Globus pallidus (tissue), 1 donor: Measurements from ENCODE around the gene ANO2.

Experiments used
- DNase-seq: peaks from one replicate; pipeline ENCODE4 v3.0.0-alpha.2; 2015; ENCODE audit warnings: low spot score

ANO2 gene

GRCh38 chr12:5619628-5620027 lies 325.4 kb downstream of the ANO2 start:
- no peak for DNase-seq

DNA sequence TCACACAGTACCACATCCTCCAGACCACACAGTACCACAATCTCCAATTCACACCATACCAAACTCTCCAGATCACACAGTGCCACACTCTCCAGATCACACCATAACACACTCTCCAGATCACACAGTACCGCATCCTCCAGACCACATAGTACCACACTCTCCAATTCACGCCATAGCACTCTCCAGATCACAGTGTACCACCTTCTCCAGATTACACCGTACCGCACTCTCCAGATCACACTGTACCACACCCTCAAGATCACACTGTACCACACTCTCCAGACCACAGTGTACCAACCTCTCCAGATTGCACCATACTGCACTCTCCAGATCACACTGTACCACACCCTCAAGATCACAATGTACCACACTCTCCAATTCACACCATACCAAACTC lies 328.2 kb downstream of the ANO2 start:
- DNase-seq: no peak

GRCh38 chr12:5615760-5616159 lies 329.3 kb downstream of the ANO2 start:
- DNase-seq: no peak

DNA sequence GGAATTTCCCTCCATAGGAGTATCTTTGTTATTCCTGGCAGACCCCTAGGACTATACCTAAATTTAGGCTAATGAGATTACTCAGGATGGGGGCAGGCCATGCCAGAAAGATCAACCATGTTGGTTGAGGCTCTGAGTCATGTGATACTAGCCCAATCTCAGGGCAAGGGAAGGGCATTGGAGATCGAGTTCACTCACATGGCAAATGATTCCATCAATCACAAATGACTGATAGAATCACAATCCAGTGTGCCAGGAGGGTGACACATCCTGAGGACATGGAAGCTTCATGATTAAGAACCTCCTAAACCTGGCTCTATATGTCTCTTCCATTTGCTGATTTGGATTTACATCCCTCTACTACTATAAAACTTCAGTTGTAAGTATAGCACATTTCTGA lies 330.8 kb downstream of the ANO2 start:
- no peak for DNase-seq

GRCh38 chr12:5612556-5613410 lies 332.3 kb downstream of the ANO2 start:
- no peak for DNase-seq

DNA sequence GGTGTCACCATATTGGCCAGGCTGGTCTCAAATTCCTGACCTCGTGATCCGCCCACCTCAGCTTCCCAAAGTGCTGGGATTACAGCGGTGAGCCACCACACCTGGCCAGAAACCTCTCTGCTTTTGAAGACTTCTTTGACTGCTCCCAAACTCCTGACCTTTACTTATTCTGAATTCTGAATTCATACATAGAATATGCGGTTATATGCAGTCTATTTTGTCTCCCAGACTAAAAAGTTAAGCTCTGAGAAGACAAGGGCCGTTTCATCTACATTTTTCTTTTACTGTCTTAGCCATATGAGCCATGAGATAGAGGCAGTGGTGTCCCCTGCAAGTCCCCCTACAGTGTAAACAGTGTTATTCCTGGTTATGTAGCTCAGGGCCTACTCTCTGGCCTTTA lies 333.9 kb downstream of the ANO2 start:
- no peak for DNase-seq

DNA sequence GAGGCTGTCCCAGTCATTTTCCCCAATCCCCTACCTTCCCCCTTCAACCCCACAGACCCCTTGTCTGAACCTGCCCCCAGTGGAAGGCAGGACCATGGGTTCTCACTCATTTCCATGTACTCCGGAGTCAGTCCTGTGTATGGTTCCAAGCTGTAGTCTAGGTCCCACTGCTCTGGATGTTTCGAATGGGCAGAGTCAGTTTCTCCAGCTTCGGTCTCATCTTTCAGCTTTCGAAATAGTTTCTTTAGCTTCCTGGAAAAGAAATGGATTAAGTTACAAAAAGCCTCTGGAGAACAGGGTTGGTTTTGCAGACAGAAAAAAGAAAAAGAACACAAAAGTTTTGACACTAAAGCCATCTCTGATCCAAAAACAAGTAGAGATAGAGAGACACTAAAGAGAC lies 345.7 kb downstream of the ANO2 start:
- no peak for DNase-seq

DNA sequence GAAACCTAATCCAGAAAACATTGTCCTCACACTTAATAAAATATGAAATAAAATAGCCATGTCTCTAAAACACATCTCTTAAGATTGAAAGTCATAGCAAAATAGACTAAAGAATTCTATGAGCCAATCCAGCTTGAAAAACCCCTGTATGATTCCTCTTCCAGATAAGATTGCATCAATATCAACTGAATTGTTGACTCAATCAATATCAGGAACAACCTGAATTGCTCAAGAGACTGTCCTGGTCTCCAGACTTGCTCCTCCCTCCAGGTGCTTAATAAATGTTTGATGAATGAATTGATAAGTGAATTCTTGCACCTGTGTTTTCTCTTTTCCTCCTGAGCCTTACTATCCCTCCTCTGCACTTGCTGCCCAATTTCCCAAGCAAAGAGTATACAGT lies 351.1 kb downstream of the ANO2 start:
- no peak for DNase-seq

DNA sequence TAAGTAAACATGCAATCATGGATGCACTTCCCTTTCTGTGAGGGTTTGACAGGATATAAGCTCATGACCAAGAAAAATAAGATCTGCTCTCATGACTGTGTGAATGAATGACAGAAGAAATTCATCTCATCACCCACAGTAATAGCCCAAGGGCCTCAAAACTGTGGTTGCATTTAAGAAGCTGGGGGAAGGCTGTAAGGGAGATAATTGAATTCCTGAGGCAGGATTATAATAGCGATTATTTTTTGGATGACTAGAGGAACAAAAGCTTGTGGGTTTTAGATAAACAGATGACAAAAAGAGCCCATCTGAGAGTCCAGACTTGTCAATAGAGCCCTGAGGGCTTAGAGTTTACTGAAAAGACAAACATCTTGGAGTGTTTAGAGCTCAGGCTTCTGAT lies 352.0 kb downstream of the ANO2 start:
- DNase-seq: no peak

DNA sequence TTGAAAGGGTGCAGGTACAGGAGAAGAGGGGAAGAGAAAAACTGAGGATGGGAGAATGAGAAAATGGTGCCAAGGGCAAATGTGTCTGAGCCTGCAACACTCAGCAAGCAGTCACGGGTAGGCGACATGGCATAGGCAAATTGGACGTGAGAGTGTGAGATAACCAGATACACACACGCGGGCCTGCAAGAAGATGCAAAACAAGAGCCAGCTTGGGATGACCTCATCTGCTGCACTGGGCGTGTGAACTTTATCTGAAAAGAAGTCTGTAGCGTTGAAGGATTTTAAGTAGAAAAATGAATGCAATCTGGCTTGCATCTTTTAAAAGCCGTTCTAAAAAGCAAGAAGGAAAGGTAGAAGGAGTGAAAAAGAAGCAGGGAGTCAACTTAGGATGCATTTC lies 352.7 kb downstream of the ANO2 start:
- no peak for DNase-seq

DNA sequence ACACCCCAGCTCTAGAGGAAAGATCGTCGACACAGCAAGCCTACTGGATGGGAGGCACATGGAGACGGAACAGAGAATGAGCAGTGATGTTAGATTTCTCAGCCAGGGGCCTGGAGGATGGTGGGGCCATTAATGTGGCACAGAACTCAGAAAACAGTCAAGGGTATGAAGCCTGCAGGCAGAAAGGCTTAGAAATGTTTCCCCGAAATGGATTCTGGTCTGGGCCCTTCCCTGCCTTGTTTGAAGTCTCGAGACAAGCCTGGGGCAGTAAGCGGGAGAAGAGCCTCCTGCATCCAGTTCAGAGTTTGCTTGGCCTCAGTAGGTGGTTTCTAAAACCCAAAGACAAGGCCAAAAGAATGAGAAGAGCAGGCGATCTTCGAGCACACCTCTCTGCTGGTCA lies 354.7 kb downstream of the ANO2 start:
- no peak for DNase-seq

DNA sequence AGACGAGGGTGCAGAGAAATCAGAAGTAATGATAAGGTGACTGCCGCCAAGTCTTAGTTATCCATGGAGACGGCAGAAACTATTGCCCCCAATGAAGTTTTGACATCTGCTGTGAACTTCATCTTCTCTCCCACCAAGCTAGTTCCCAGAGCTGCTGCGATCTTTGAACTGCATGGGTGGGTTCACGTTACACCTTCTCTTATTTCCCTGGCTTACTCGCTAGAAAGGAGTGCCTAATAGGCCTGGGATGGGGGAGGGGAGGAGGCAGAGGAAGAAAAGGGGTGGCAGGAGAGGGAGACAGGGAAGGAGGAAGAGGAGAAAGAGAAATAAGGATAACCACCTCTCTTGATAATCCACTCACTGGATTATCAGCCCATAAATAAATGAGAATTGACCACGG lies 356.0 kb downstream of the ANO2 start:
- no peak for DNase-seq

DNA sequence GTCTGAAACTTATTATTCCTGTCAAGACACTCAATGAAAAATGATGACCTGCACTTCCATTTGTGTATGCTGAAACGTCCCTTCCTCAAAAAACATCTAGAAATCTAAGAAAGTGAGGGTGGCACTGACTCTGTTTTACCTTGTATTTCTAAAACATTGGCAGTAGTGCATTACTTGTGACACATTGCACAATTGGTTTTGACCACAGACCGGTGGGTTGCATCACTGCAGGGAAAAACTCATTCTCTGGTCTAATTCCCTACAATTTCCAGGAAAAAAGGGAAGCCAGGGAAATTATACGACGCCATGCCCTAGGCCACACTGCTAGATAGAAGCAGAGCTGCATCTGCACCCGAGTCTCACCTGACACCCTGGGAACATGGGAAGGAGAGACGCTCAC lies 356.5 kb downstream of the ANO2 start:
- no peak for DNase-seq

DNA sequence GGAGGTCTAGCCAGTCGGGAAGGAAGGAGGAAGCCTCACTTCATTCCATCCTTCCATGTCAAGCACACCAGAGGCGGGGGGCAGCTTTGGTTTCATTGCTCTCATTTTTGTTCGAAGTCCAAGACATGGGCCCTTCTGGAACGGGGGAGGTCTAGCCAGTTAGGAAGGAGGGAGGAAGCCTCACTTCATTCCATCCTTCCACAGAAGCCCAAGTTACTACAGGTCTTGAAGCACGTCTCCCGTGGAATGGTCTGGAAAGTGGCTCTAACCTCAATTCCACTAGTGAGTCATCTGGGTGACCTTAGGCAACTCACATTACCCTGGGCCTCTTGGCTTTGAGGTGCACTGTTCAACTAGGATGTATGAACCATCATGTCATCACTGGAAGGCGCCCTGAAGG lies 356.9 kb downstream of the ANO2 start:
- no peak for DNase-seq

DNA sequence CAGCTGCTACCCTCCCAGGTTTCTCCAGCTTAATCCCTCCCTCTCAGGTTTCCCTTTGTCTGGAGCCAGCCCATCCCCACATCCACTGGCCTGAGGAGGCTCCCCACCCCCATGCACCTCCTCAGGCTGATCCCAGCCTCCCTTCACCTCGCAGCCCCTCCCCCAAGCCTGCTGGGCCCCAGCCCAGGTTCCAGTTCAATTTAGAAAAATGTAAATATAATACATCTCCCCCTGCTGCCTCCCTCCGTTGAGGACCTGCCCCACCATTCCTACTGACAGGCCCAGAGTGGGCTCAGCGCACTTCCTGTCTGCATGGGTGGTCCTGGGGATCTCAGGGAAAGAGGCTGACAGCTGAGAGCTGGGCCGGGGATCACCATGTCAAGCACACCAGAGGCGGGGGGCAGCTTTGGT lies 357.3 kb downstream of the ANO2 start:
- DNase-seq: no peak

- no peak for DNase-seq
Observed at GRCh38 chr12:5586201-5586600, 358.9 kb downstream of the ANO2 start.

DNA sequence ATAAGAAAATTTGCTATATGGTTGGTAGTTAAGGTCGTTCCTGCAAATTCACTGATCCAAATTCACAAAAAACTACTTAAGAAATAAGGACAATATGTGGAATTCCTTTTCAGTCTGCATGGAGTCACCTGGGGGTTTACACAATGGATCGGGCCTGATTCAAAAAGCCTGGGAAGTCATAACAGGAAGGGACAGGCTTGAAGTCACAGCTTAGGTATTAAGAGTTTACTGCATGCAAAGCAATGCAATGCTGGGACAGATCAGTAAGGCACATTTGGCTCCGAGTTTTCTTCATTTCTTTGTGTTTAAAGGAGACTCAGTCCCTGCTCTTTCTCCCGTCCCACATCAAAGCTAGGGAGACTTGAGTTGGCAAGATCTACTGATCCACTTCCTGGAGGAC lies 359.9 kb downstream of the ANO2 start:
- no peak for DNase-seq

DNA sequence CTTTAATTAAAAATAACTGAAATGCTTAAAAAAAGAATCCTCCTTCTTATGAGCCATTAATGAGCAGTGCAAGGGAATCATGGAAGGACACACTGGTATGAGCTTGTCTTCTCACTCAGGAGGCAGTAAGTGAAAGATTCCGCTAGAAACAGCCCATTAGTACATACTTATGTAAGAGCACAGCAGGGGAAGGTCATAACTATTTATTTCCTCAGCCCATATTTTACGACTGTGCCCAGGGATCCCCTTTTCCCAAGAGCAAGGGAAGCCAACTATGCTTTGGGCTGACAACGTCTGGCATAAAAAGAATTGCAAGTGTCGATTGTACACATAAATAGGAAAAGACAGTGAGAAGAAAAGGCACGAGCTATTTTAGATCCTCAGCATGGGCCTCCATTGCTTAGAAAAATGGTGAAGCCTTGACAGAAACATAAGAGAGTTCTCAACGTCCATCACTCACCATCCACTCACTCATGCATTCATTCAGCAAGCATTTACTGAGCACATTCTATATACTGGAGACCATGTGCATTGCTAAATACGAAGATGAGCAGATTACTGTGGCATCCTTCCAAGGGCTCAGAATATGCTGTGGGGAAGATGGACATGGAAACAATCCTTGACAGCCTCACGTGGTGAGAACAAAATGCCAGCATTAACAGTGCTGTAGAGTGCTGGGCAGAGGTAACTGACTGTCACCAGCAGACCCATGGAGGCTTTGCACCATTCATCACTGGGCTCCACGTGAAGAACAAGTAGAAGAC lies 360.5 kb downstream of the ANO2 start:
- DNase-seq: no peak

DNA sequence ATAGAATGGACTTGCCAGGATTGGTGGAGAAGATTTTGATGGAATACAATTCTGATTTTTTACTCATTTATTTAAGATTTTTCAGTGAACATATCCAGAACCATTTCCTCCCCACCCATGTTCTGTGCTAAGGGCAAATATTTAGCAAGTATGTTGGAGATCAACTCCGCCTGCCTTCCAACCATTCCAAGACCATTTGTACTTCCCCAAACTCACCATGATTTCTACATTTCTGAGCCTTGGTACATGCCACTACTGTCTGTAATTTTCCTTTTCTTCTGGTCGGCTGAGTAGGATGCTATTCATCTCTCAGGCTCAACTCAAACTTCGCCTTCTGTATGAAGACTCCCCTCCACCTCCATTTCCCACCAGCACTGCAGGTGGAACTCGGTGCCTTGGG lies 362.5 kb downstream of the ANO2 start:
- no peak for DNase-seq

- DNase-seq: no peak
Observed at GRCh38 chr12:5582018-5582417, 363.0 kb downstream of the ANO2 start.

DNA sequence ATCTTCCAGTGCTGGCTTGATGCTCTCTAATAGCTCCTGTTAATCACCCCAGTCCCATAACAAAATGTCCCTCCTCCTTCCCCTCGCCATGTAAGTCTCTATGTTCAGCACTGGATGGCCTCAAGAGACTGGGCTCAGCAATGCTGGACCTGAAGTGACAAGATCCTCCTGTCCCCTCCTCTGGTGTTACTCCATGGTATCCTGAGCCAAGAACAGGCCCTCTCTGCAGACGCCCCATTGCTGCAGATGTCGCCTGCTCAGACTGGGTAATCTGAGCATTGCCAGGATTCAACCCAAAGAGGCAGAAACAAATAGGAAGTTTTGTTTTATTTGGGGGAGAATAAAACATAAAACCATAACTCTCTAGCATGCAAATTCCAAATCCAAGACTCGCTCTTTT lies 363.4 kb downstream of the ANO2 start:
- DNase-seq: no peak

DNA sequence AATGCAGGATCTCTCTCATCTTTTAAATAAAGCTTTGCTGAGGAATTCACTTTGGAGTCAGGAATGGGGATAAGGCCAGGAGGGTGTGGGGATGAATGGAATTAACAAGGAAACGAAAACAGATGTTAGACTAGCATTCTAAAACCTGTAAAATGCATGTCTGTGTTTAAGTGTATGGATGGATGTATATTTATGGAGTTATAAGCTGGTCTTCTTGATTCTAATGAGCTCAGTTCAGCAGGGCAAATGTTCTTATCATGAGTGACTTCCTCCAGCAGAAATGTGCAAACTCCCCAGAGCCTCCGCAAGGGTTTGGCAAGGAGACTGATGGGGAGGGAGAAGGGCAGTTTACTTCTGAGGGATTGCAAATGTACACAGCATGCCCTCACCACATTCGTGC lies 364.0 kb downstream of the ANO2 start:
- DNase-seq: no peak

DNA sequence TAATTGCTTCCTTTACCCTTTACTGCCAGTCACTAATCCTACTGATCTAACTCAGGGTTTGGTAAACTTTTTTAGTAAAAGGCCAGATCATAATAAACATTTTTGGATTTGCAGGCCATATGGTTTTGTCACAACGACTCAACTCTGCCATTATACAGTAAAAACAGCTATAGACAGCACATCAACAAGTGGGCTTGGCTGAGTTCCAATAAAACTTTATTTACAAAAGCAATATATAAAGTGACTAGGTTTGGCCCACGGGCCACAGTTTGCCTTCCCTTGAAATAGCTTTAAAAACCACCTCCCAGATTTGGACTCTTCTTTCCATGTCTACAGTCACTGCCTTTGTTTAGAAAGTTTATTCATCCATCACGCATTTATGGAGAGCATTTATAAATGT lies 366.3 kb downstream of the ANO2 start:
- no peak for DNase-seq

GRCh38 chr12:5577741-5578140 lies 367.3 kb downstream of the ANO2 start:
- DNase-seq: no peak
